ENCODE data around the gene GATM. TPM values are rescaled to one million over a fixed set of nuclear protein-coding genes. Genes with fewer than 3 reads are reported as not detected.
A peak's percentile ranks its signal among the peaks of the same experiment; 100 is the strongest.

Gene GATM, protein sequence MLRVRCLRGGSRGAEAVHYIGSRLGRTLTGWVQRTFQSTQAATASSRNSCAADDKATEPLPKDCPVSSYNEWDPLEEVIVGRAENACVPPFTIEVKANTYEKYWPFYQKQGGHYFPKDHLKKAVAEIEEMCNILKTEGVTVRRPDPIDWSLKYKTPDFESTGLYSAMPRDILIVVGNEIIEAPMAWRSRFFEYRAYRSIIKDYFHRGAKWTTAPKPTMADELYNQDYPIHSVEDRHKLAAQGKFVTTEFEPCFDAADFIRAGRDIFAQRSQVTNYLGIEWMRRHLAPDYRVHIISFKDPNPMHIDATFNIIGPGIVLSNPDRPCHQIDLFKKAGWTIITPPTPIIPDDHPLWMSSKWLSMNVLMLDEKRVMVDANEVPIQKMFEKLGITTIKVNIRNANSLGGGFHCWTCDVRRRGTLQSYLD
- total RNA-seq: 10 to 100 TPM; 35.2 to 83.4 TPM
- polyA plus RNA-seq (2013, experiment 1 of 2): 33.7 TPM
- 43.5 TPM for polyA plus RNA-seq (2013, experiment 2 of 2)
- long read RNA-seq, experiment 1, transcript GATM-201 (9 exons, 2,597 nt): major isoform, 26 of 41 reads
- long read RNA-seq, experiment 1, partial matches to known transcripts: 9 of 41 reads
- long read RNA-seq, experiment 1, other reads (novel, unspliced or antisense): 4 of 41 reads
- long read RNA-seq, experiment 2, transcript GATM-207 (8 exons, 3,911 nt): minor isoform, 7 of 165 reads
- long read RNA-seq, experiment 2, transcript GATM-201 (9 exons, 2,597 nt): major isoform, 136 of 165 reads
- long read RNA-seq, experiment 2, partial matches to known transcripts: 11 of 165 reads
- long read RNA-seq, experiment 2, other reads (novel, unspliced or antisense): 9 of 165 reads
- long read RNA-seq, experiment 3, transcript GATM-201 (9 exons, 2,597 nt): major isoform, 47 of 53 reads
- long read RNA-seq, experiment 3, partial matches to known transcripts: 3 of 53 reads
- long read RNA-seq, experiment 3, other reads (novel, unspliced or antisense): 1 of 53 reads
- long read RNA-seq, experiment 4, transcript GATM-201 (9 exons, 2,597 nt): major isoform, 61 of 63 reads
- long read RNA-seq, experiment 4, partial matches to known transcripts: 2 of 63 reads
- long read RNA-seq, experiment 4, other reads (novel, unspliced or antisense): 0 of 63 reads

DNA sequence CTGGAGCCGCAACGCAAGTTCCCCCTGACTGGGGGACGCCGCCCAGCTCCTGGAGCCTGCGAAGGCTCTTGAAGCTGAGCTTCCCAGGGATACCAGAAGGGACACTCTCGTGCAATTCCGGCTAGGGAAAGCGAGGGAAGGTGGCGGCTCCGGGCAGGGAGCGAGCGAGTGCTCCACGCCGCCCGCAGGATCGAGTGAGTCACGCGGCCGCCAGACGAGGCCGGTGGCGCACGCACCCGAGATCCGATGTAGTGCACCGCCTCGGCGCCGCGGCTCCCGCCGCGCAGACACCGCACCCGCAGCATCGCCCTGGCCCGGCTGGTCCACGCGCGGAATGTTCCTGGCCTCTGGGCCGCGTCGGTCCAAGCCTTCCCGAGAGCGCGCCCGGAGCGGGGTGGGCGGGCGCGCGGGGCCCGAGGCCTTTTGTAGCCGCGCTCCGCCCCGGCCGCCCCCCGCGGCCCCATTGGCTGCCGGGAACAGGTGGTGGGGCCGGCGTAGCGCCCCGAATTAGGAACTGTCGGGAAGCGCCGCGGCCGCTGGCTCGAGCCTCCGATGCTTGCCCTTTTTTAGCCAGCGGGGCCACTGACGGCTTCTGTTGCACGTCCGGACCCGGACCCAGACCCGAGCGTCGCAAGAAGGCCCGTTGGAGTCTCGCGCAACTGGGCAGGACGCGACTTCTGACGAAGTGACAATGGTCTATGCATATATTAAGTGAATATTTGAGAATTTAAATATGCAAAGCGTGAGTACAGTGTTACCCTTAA lies at the start of gene GATM:
Gene GATM (minus strand): TSS at position 396 of the 764 bp plus-strand sequence. CDS start 91 bp downstream, at position 305.
- peaks cover 34% of the 10 kb centered on the region for H3K4me1 Mint-ChIP-seq
- peaks cover 23% of the 10 kb centered on the region for H3K27me3 ChIP-seq (ENCODE audit: control insufficient read depth, insufficient read depth, low read length, poor library complexity, severe bottlenecking)

DNA sequence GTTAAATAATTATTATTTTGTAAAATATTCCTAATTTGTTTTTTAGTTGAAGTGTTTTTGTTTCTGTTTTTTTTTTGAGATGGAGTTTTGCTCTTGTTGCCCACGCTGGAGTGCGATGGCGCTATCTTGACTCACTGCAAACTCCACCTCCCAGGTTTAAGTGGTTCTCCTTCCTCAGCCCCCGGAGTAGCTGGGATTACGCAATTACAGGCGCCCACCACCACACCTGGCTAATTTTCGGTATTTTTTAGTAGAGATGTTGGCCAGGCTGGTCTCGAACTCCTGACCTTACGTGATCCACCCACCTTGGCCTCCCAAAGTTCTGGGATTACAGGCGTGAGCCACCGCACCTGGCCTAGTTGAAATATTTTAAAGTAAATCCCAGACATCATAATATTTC lies 48.7 kb upstream of the GATM start:
- H3K4me1 ChIP-seq (ENCODE audit: control insufficient read depth, insufficient read depth, low read length): no peaks in the 10 kb centered on the region
- no peak overlapping the region for H3K27ac ChIP-seq (ENCODE audit: low read depth, low read length)
- Mint-ChIP-seq H3K4me3 (no peak overlapping the region), H3K4me1 (no peaks in the 10 kb centered on the region), H3K27ac (no peak overlapping the region), H3K27me3 (ENCODE audit: insufficient read depth) (peaks cover 39% of the 10 kb centered on the region), H3K9me3 (no peaks in the 10 kb centered on the region), H3K36me3 (ENCODE audit: low read depth) (no peaks in the 10 kb centered on the region)
- no peak overlapping the region for H3K4me3 ChIP-seq (ENCODE audit: low read length)
- TF ChIP-seq, protein P1, sequence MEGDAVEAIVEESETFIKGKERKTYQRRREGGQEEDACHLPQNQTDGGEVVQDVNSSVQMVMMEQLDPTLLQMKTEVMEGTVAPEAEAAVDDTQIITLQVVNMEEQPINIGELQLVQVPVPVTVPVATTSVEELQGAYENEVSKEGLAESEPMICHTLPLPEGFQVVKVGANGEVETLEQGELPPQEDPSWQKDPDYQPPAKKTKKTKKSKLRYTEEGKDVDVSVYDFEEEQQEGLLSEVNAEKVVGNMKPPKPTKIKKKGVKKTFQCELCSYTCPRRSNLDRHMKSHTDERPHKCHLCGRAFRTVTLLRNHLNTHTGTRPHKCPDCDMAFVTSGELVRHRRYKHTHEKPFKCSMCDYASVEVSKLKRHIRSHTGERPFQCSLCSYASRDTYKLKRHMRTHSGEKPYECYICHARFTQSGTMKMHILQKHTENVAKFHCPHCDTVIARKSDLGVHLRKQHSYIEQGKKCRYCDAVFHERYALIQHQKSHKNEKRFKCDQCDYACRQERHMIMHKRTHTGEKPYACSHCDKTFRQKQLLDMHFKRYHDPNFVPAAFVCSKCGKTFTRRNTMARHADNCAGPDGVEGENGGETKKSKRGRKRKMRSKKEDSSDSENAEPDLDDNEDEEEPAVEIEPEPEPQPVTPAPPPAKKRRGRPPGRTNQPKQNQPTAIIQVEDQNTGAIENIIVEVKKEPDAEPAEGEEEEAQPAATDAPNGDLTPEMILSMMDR (conservative IDR thresholded peaks at IDR 0.05): no peak
- DNase-seq: no peak
- peaks cover 41% of the 10 kb centered on the region for H3K27me3 ChIP-seq (ENCODE audit: control insufficient read depth, insufficient read depth, low read length, poor library complexity, severe bottlenecking)
- H3K9ac ChIP-seq (ENCODE audit: extremely low read depth, low read length, poor library complexity, severe bottlenecking): no peak overlapping the region
- WGBS, 2 experiments (ENCODE audit: insufficient coverage in 1 of 2, insufficient read length in 1 of 2): 94% methylated on average over 7 to 11 of the region's 11 CpGs
- H3K36me3 ChIP-seq (ENCODE audit: control insufficient read depth, insufficient read depth, low read length): peaks cover 4% of the 10 kb centered on the region
- H3K9me3 ChIP-seq (ENCODE audit: control insufficient read depth, low read length): no peaks in the 10 kb centered on the region

More for the DNA sequence above, at the start of gene GATM:
- Histone ChIP-seq H3K4me1 (ENCODE audit: control insufficient read depth, insufficient read depth, low read length) (no peaks in the 10 kb centered on the region), H3K4me3 (ENCODE audit: low read length) (peak within 1 kb of the TSS; percentile 94), H3K36me3 (ENCODE audit: control insufficient read depth, insufficient read depth, low read length) (peaks cover 9% of the 10 kb centered on the region), H3K27ac (ENCODE audit: low read depth, low read length) (no peak within 1 kb of the TSS), H3K9ac (ENCODE audit: extremely low read depth, low read length, poor library complexity, severe bottlenecking) (peak within 1 kb of the TSS; percentile 65), H3K9me3 (ENCODE audit: control insufficient read depth, low read length) (no peaks in the 10 kb centered on the region)
- peak within 1 kb of the TSS; percentile 59 for H3K27ac Mint-ChIP-seq
- H3K4me3 Mint-ChIP-seq: peak within 1 kb of the TSS; percentile 76
- TF ChIP-seq, protein P1 (conservative IDR thresholded peaks at IDR 0.05): peak; percentile 69
- peaks cover 54% of the 10 kb centered on the region for H3K27me3 Mint-ChIP-seq (ENCODE audit: insufficient read depth)
- DNase-seq: peak; percentile 91
- no peaks in the 10 kb centered on the region for H3K9me3 Mint-ChIP-seq
- peaks cover 11% of the 10 kb centered on the region for H3K36me3 Mint-ChIP-seq (ENCODE audit: low read depth)
- WGBS, 2 experiments (ENCODE audit: insufficient coverage in 1 of 2, insufficient read length in 1 of 2): 3% methylated on average over 38 to 87 of the region's 87 CpGs
